Inflammatory macrophage treated with lipopolysaccharide for 4 hours (primary cell): ENCODE measurements around the gene IRF8.

Experiments
- DNase-seq: peaks from one replicate; pipeline ENCODE4 v3.0.0-alpha.2; 2020

Gene IRF8

GRCh38 chr16:85869206-85869605, 29.8 kb upstream of the IRF8 start:
- peak; percentile 79 for DNase-seq

- peak; percentile 68 for DNase-seq
Measured at GRCh38 chr16:85869785-85870558, 29.0 kb upstream of the IRF8 start.

- DNase-seq = no peak
Measured at GRCh38 chr16:85871756-85872155, 27.2 kb upstream of the IRF8 start.

GRCh38 chr16:85872734-85873133, 26.2 kb upstream of the IRF8 start:
- DNase-seq = peak; percentile 71

DNA sequence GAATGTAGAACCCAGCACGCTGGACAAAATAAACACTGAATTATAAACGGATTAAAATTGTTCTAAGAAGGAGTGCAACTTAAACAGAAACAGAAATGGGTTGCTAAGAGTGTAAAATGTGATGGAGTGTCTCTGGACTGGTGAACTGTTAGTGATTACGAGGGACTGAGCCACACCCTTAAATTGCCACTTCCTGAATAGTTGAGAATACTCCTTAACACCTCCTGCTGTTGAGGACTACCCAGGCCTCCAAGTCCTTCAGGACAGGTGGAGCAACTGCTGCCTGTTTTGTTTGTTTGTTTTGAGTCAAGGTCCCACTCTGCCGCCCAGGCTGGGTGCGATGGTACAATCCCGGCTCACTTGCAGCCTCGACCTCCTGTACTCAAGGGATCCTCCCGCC, 25.8 kb upstream of the IRF8 start:
- peak; percentile 56 for DNase-seq

DNA sequence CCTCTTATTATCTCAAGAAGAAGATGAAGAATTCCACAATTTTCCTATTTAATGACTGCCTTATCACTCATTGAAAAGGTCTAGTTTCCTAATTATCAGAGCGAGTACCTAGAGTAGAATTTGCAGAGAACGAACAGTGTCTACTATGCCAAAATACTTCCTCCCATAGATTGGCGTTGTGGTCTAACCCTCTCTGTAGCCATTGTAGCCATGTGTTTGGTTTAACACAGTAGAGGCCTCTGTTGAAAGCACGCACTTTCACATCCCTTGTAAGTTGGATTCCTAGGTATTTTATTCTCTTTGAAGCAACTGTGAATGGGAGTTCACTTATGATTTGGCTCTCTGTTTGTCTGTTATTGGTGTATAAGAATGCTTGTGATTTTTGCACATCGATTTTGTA, 24.9 kb upstream of the IRF8 start:
- DNase-seq = peak; percentile 44

- DNase-seq = no peak
Measured at GRCh38 chr16:85878407-85878806, 20.6 kb upstream of the IRF8 start.

DNA sequence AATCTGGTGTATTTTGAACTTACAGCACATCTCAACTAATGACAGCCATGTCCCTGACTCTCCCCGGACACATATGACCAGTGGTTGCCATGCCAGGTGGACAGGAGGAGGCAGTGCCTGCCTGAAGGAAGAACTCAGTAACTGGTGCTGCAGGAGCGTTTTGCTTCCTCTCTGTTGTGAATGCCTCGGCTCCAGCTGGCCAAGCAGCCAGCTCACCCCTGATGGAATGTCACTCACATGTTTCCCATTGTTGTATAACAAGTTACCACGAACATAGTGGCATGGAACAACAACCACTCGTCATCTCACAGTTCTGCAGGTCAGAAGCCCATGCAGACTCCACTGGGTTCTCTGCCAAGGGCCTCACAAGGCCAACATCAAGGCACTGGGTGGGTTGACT, 20.1 kb upstream of the IRF8 start:
- DNase-seq = no peak

DNA sequence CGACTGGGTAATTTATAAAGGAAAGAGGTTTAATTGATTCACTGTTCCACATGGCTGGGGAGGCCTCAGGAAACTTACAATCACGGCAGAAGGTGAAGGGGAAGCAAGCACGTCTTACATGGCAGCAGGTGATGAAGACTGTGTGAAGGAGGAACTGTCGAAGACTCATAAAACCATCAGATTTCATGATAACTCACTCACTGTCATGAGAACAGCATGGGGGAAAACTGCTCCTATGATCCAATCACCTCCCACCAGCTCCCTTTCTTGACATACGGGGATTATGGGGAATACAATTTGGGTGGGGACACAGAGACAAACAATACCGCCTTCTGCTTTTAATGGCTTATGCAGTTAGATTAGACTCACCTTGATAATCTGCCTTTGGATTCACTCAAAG, 19.4 kb upstream of the IRF8 start:
- DNase-seq = peak; percentile 57

DNA sequence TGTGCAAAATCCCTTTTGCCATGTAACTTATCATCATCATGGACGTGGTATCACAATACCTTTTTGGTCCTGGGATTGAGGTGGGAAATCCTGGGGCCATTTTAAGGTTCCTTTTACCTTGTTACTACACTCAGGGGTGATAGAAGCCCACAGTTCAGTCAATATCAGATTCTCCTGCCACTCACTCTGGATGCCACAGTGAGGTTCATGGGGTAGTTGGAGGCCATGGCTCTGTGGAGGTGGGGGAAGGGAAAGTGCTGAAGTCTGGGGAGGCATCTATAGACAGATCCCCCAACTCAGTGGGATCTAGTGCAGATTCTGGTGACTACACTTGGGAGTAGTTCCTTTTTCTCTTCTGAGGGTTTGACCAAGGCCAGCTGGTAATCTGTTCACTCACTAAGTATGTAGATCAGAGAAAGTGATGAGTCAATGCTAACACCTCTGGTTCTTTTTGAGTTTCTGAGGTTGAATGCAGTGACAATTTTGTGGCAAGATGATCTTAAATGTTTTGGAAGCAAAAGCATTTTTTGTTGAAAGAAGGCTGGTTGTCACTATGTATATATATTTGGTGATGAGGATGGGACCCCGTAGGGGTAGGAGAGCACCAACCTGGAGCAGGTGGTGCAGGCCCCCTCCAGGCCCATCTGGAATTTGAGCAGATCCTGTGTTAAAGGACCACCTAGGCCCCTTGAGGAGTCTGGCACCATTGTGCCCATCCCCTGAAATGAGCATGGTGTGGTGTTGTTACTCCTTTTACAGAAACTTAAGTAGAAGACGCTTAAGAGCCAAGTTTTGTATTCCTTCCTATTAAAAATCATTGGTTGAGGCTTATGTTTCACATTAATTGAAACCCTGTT, 18.8 kb upstream of the IRF8 start:
- DNase-seq = no peak

DNA sequence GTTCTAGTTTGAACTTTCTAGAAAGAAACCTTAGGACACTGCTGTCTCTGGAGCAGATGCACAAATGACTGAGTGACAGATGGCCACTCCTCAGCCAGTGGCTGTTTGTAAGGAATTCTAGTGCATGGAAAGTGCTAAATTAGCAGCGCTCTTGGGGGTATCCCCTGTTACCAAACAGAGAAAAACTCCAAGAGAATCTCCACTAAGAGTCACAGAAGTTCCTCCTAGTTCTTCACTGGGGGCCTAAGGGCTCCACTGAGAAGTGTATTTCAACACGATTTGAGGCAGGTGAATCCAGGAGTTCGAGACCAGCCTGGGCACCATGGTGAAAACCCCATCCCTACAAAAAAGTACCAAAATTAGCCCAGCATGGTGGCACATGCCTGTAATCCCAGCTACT, 18.1 kb upstream of the IRF8 start:
- no peak for DNase-seq

DNA sequence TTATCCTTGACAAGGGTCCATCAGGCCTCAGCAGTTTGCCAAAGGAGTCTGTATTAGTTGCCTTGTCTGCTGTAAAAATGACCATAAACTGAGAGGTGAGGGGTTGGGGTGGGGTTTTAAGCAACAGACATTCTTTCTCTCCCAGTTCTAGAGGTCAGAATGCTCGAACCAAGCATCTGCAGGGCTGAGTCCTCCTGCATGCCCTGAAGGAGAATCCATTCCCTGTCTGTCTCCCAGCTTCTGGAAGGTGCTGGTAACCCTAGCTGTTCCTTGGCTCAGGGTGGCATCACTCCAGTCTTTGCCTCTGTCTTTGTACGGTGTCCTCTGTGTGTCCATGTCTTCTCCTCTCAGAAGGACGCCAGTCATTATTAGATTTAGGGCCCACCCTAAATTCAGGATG, 17.5 kb upstream of the IRF8 start:
- DNase-seq = no peak

DNA sequence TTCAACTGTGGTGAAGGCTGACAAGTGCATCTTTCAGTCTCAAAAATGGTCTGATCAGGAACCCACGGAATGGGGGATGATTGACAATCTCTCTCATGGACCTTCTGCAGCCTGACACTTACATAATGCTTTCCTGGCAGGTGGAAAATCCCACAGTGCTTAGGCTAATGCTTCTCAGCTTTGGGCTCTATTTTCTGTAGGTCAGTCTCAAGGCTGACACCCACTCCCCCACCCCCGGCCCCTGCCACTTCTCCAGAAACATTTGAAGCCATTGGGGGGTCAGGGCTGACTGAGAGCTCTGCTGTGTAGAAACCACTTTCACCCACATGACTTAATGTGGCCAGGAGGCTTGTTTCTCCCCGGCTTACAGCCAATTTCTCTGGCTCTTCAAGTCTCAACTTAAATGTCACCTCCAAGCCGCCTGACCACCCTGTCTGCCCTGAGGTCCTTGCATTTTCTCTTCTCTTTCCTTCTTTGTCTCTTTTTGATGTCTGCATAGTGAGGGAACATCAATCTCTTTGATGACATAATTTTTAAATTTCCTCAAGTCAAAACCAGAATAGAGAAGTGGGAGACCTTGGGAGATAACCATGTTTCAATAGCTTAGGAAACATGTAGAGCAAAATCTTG, 16.7 kb upstream of the IRF8 start:
- DNase-seq = peak; percentile 89

- no peak for DNase-seq
Measured at GRCh38 chr16:85883813-85884212, 15.1 kb upstream of the IRF8 start.

GRCh38 chr16:85884808-85885463, 14.0 kb upstream of the IRF8 start:
- DNase-seq = no peak

- no peak for DNase-seq
Measured at GRCh38 chr16:85885537-85885936, 13.4 kb upstream of the IRF8 start.

DNA sequence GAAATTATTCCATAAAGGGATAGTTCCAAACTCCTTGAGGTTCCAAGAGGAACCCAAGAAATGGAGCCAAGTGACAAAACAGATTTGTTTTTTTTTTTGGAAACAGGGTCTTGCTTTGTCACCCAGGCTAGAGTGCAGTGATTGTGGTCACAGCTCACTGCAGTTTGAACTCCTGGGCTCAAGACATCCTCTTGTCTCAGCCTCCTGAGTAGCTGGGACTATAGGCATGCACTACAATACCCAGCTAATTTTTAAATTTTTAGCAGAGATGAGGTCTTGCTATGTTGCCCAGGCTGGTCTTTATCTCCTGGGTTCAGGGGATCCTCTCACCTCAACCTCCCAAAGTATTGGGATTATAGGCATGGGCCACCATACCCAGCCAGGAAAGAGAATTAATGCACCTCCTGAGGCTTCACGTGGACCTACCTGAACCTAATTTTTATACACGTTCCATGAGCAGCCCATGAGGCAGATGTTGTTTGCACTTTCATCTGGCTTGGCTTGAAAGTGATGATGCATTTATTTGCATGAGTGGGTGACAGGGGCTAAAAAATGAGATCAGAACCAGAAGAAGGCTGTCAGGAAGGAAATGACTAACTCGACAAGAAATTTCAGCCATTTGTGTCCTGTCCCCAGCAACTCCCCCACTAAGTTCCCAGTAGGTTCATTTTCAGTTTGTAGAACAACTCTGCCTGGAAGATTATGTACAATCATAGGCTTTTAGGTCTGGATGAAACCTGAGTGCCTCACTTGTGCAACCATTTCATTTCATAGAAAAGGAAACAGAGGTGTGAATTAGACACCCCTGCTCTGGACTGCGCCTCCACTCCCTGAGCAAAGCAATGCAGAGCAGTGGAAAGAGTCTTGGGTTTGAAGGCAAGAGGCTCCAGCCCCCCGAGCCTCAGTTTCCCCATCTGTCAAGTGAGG, 10.3 kb upstream of the IRF8 start:
- DNase-seq = peak; percentile 96

DNA sequence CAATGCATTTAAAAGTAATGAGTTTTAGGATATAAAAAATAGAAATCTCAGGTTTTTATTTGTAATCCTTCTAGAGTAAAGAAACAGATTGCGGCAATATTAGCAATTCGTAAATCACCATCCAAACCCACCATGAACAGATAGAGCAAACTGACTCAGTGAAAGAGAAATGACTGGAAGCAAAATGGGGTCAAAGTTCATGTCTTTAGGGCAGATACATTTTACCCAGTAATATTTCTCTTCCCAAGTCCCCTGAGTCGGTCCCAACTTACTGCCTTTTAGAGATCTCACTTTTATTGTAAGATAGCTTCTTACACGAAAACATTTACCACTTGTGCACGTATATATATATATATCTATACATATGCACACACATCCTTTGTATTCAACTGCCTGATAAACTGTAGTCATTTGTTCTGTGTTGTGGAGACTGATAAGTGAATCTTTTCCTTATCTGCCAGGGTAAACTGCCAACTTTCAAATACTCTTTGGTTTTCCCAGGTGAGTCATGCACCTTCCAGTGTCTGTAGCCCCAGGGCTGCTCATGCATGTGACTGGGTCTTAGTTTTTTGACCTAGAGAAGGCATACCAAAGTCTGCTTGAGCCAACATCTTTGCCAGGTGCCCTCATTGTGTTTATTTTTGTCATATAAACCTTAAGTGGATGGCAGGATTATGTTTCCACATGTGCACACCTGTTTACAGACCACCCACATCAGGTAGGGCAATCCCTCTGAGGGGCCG, 7.8 kb upstream of the IRF8 start:
- DNase-seq = no peak

- DNase-seq = no peak
Measured at GRCh38 chr16:85891776-85892166, 7.2 kb upstream of the IRF8 start.

- DNase-seq = no peak
Measured at GRCh38 chr16:85892760-85893159, 6.2 kb upstream of the IRF8 start.

- no peak for DNase-seq
Measured at GRCh38 chr16:85894266-85894665, 4.7 kb upstream of the IRF8 start.
